ENCODE measurements around the gene RPS25. TPM values are rescaled to one million over a fixed set of nuclear protein-coding genes. Genes with fewer than 3 reads are reported as not detected.
"Not testable (repeated sequence)": the region's sequence is repeated elsewhere in the genome, so short reads cannot be mapped to it uniquely, and the experiment has no call there.

RPS25 gene
- total and polyA plus RNA-seq, 10 of the 15 experiments (the other 5 are each of a cell fraction or from before 2014, with no cell fraction given): 886 to 3,746 (median 3,066) TPM

DNA sequence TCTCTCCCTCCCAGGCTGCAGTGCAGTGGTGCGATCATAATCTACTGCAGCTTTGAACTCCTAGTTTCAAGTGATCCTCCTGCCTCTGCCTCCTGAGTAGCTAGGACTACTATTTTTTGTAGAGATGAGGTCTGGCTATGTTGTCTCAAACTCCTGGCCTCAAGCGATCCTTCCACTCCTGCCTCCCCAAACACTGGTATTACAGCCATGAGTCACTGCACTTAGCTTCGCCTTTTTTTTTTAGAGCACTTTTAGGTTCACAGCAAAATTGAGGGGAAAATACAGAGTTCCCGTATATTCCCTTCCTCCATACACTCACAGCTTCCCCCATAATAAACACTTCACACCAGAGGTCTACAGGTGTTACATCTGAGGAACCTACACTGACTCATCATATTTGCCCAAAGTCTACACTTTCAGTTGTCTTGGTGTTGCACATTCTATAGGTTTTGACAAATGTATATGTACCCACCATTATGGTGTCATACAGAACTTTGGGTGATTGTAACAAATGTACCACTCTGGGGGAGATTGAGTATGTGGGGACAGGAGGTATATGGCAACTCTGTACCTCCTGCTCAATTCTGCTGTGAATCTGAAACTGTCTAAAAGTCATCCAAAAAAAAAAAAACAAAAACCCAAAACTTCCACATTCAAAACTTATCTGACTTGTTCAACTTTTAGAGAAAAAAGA, 23.8 kb upstream of the RPS25 start:
- ATAC-seq (peak; percentile 24; the same call in 2 of the 3 replicates), FAIRE-seq (no peak), DNase-seq (ENCODE audit: low read depth, low spot score) (no peak)
- WGBS (ENCODE audit: insufficient coverage, insufficient replicate concordance, low lambda C conversion rate, missing lambda C conversion rate): 88% methylated on average over 4 of the region's 4 CpGs
- SMC1A ChIA-PET (ENCODE audit: uncharacterized antibody, unreplicated experiment): interaction anchor here (0.7 kb wide), 1 partner anchor 65 kb away, joined by 3 read pairs; no protein-coding TSS in a partner anchor
- Histone ChIP-seq H3K79me2 (ENCODE audit: control insufficient read depth, insufficient read depth, low read length) (no peaks in the 10 kb centered on the region), H3K27ac (ENCODE audit: control insufficient read depth, insufficient read depth) (no peak overlapping the region), H3K36me3 (ENCODE audit: control insufficient read depth in 2 of 2, insufficient read depth in 2 of 2, low read length in 1 of 2) (peaks cover 11 to 15% of the 10 kb centered on the region in 2 experiments), H3K9me3 (replicated peaks; ENCODE audit: control insufficient read depth, insufficient read depth, low read length) (no peaks in the 10 kb centered on the region), H2AFZ (ENCODE audit: control insufficient read depth, low read depth, low read length) (no peak overlapping the region), H3K27me3 (replicated peaks in 1 of 2; ENCODE audit: control insufficient read depth in 2 of 2, insufficient read depth in 2 of 2, low read length in 1 of 2) (no peaks in the 10 kb centered on the region), H3K4me2 (ENCODE audit: control insufficient read depth, insufficient read depth) (no peak overlapping the region), H3K4me3 (no peak overlapping the region), H4K20me1 (ENCODE audit: control insufficient read depth, insufficient read depth) (no peaks in the 10 kb centered on the region), H3K4me1 (ENCODE audit: control insufficient read depth, insufficient read depth, low read length) (no peaks in the 10 kb centered on the region), H3K9ac (ENCODE audit: control insufficient read depth, insufficient read depth, low read length) (no peak overlapping the region)
- in situ Hi-C loops (cut with MboI) (no loop called here), intact Hi-C loops (cut with micrococcal nuclease; ENCODE audit: unreplicated experiment) (no loop called here)
- CTCF ChIA-PET: interaction anchor here (1.0 kb wide), 2 partner anchors 13 to 296 kb away, joined by 4 to 7 read pairs; no protein-coding TSS in a partner anchor
- TF ChIP-seq YY1 (IDR thresholded peaks at IDR 0.05; ENCODE audit: low read depth, low read length): no peak
- no peak for TF ChIP-seq PAX8 (IDR thresholded peaks at IDR 0.05)
- no peak for TF ChIP-seq NFYA (IDR thresholded peaks at IDR 0.05; ENCODE audit: borderline replicate concordance, low read depth, low read length)
- TF ChIP-seq ESRRA (IDR thresholded peaks at IDR 0.05; ENCODE audit: low read length): no peak
- TF ChIP-seq ASH2L (IDR thresholded peaks at IDR 0.05; ENCODE audit: borderline replicate concordance, low read depth): no peak
- no TSS peak for BruUV-seq (replicated peaks)
- POLR2A ChIA-PET: interaction anchor here (0.6 to 1.8 kb wide), 4 partner anchors 9 to 345 kb away, joined by 3 to 5 read pairs (median 3); no protein-coding TSS in a partner anchor
- RAD21 ChIA-PET (ENCODE audit: unreplicated experiment): interaction anchor here (1.2 kb wide), 1 partner anchor 9 kb away, joined by 3 read pairs; no protein-coding TSS in a partner anchor

DNA sequence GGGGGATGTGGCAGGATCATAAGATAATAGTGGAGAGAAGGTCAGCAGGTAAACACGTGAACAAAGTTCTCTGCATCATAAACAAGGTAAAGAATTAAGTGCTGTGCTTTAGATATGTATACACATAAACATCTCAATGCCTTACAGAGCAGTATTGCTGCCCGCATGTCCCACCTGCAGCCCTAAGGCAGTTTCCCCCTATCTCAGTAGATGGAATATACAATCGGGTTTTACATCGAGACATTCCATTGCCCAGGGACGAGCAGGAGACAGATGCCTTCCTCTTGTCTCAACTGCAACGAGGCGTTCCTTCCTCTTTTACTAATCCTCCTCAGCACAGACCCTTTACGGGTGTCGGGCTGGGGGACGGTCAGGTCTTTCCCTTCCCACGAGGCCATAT, 21.3 kb upstream of the RPS25 start:
- H3K79me2 ChIP-seq (ENCODE audit: control insufficient read depth, insufficient read depth, low read length); H2AFZ ChIP-seq (ENCODE audit: control insufficient read depth, low read depth, low read length); BruUV-seq (replicated peaks); H4K20me1 ChIP-seq (ENCODE audit: control insufficient read depth, insufficient read depth); H3K27ac ChIP-seq (ENCODE audit: control insufficient read depth, insufficient read depth); FAIRE-seq; RAD21 ChIA-PET (ENCODE audit: unreplicated experiment); ATAC-seq; H3K9ac ChIP-seq (ENCODE audit: control insufficient read depth, insufficient read depth, low read length); DNase-seq (ENCODE audit: low read depth, low spot score); in situ Hi-C loops (cut with MboI); intact Hi-C loops (cut with micrococcal nuclease; ENCODE audit: unreplicated experiment); H3K4me1 ChIP-seq (ENCODE audit: control insufficient read depth, insufficient read depth, low read length); H3K4me2 ChIP-seq (ENCODE audit: control insufficient read depth, insufficient read depth); H3K36me3 ChIP-seq (ENCODE audit: control insufficient read depth in 2 of 2, insufficient read depth in 2 of 2, low read length in 1 of 2); H3K27me3 ChIP-seq (replicated peaks in 1 of 2; ENCODE audit: control insufficient read depth in 2 of 2, insufficient read depth in 2 of 2, low read length in 1 of 2); H3K9me3 ChIP-seq (replicated peaks; ENCODE audit: control insufficient read depth, insufficient read depth, low read length); H3K4me3 ChIP-seq: not testable (repeated sequence)
- SMC1A ChIA-PET (ENCODE audit: uncharacterized antibody, unreplicated experiment): interaction anchor here (0.6 kb wide), 1 partner anchor 129 kb away, joined by 3 read pairs; no protein-coding TSS in a partner anchor
- POLR2A ChIA-PET: interaction anchor here (0.5 to 1.9 kb wide), 2 partner anchors 12 to 22 kb away, joined by 3 to 7 read pairs; no protein-coding TSS in a partner anchor
- 10% methylated on average over 9 of the region's 11 CpGs for WGBS (ENCODE audit: insufficient coverage, insufficient replicate concordance, low lambda C conversion rate, missing lambda C conversion rate)
- CTCF ChIA-PET: interaction anchor here (0.5 kb wide), 1 partner anchor 28 kb away, joined by 3 read pairs; no protein-coding TSS in a partner anchor
